HG03354 (cell line): ENCODE data around the gene PFKFB1.

Experiments used
- ATAC-seq: cut with Tn5 transposase; IDR thresholded peaks from one replicate; pipeline ENCODE4 v1.9.1; 2021; ENCODE audit warnings: mild to moderate bottlenecking; ENCODE audit not compliant: unreplicated experiment, poor library complexity, severe bottlenecking

PFKFB1 gene

GRCh38 chrX:54994099-54994498 lies at the start of gene PFKFB1:
PFKFB1 (minus strand) TSS chrX:54994188; CDS start chrX:54994007, 181 bp downstream.
- ATAC-seq, result no peak

GRCh38 chrX:55041514-55041913 lies 47.5 kb upstream of the PFKFB1 start:
- ATAC-seq, result no peak

GRCh38 chrX:55039471-55039870 lies 45.5 kb upstream of the PFKFB1 start:
- no peak for ATAC-seq

GRCh38 chrX:55033429-55033828 lies 39.4 kb upstream of the PFKFB1 start:
- ATAC-seq, result no peak

GRCh38 chrX:55030271-55031205 lies 36.5 kb upstream of the PFKFB1 start, which contains the start of gene ALAS2:
ALAS2 (minus strand) TSS chrX:55030977; CDS start chrX:55026000, 4,977 bp downstream.
- no peak for ATAC-seq

- ATAC-seq, result no peak
Measured at GRCh38 chrX:55029291-55029690, 35.3 kb upstream of the PFKFB1 start.

- no peak for ATAC-seq
Measured at GRCh38 chrX:55028611-55029010, 34.6 kb upstream of the PFKFB1 start.

GRCh38 chrX:55028040-55028439 lies 34.1 kb upstream of the PFKFB1 start:
- ATAC-seq, result no peak

GRCh38 chrX:55026840-55027239 lies 32.9 kb upstream of the PFKFB1 start:
- ATAC-seq, result no peak

GRCh38 chrX:55026143-55026542 lies 32.2 kb upstream of the PFKFB1 start:
- ATAC-seq, result no peak

GRCh38 chrX:55014897-55015299 lies 20.9 kb upstream of the PFKFB1 start:
- no peak for ATAC-seq

GRCh38 chrX:55011294-55011693 lies 17.3 kb upstream of the PFKFB1 start:
- ATAC-seq, result no peak

- ATAC-seq, result no peak
Measured at GRCh38 chrX:55008571-55009358, 14.8 kb upstream of the PFKFB1 start.

- ATAC-seq, result no peak
Measured at GRCh38 chrX:55007656-55008055, 13.7 kb upstream of the PFKFB1 start.

GRCh38 chrX:55006827-55007621 lies 13.0 kb upstream of the PFKFB1 start:
- no peak for ATAC-seq

GRCh38 chrX:55005256-55005655 lies 11.3 kb upstream of the PFKFB1 start:
- ATAC-seq, result no peak

- no peak for ATAC-seq
Measured at GRCh38 chrX:55004231-55004630, 10.2 kb upstream of the PFKFB1 start.

GRCh38 chrX:54999717-55000598 lies 6.0 kb upstream of the PFKFB1 start, which contains the start of gene APEX2:
APEX2 (plus strand) TSS chrX:55000363; CDS start chrX:55000423, 60 bp downstream.
- ATAC-seq, result peak; percentile 95

GRCh38 chrX:54995621-54996020 lies 1.6 kb upstream of the PFKFB1 start:
- no peak for ATAC-seq
